HCT116 (cell line): ENCODE results near the gene SPDYE3. TPM values are rescaled to one million over a fixed set of nuclear protein-coding genes. Genes with fewer than 3 reads are reported as not detected.

Source experiments
- ATAC-seq: fragments of 200-7000 bp; cut with Tn5 transposase; 2 replicates; pipeline ENCODE4 v1.9.1; 2020; ENCODE audit warnings: mild to moderate bottlenecking, moderate library complexity
- BruUV-seq: library from RNA; stranded (reverse); fragments of 400-500 nt; replicated peaks from 2 replicates; lab custom pipeline; 2021; lab: Mats Ljungman, UMichigan
- CTCF ChIA-PET: fragments of 300-600 bp; sonication (Branson Sonifier 250); formaldehyde crosslinking; loops from one replicate; lab custom pipeline; 2021; ENCODE audit warnings: antibody characterized with exemption; lab: Charles Lee
- POLR2A ChIA-PET: fragments of 300-600, 350-600 bp; sonication (Branson Sonifier 250); formaldehyde crosslinking; loops from one replicate; lab custom pipeline; 2021; ENCODE audit warnings: antibody characterized with exemption; lab: Charles Lee
- RAD21 ChIA-PET, 2 experiments: fragments of 300-600 bp; sonication (Branson Sonifier 250); formaldehyde crosslinking; loops; one replicate each; lab custom pipeline; 2023; ENCODE audit warnings: low total read pairs in 2 of 2; ENCODE audit not compliant: uncharacterized antibody in 2 of 2, unreplicated experiment in 2 of 2, low non-redundant PET in 1 of 2; lab: Charles Lee
- DNase-seq: peaks from one replicate; pipeline ENCODE4 v3.0.0-alpha.2; 2010; ENCODE audit warnings: low read depth, low spot score
- H2AFZ ChIP-seq: fragments of 200-600 bp; shearing (Covaris generic), sonication (generic); 2 replicates; pipeline ENCODE4 v1.6.1; 2017; ENCODE audit warnings: low read depth, mixed run types, mixed read lengths, antibody characterized with exemption, low read length; ENCODE audit not compliant: poor library complexity, severe bottlenecking
- H3K27ac ChIP-seq: 2 replicates; pipeline ENCODE4 v1.5.1; 2012; ENCODE audit warnings: low read depth, low read length
- H3K27me3 ChIP-seq: fragments of 200-600 bp; sonication (generic); 2 replicates; pipeline ENCODE4 v1.6.1; 2016; ENCODE audit warnings: mixed run types, low read length, mixed read lengths; ENCODE audit not compliant: insufficient read depth
- H3K36me3 ChIP-seq, 2 experiments: fragments of 200-500 bp in 1 of 2; fragments of 200-600 bp in 1 of 2; sonication (Bioruptor generic) in 1 of 2; sonication (generic) in 1 of 2; 2 replicates each; pipeline versions ENCODE4 v1.5.1 to v1.6.1; 2014 to 2016; ENCODE audit warnings: low read length in 2 of 2, inconsistent platforms in 1 of 2, mixed read lengths in 1 of 2, mixed run types in 1 of 2; ENCODE audit not compliant: insufficient read depth in 2 of 2, control insufficient read depth in 1 of 2
- H3K4me1 ChIP-seq, 2 experiments: fragments of 200-600 bp in 1 of 2; sonication (generic) in 1 of 2; 2 replicates each; pipeline versions ENCODE4 v1.5.1 to v1.6.1; 2012 to 2017; ENCODE audit warnings: low read length in 2 of 2, inconsistent platforms in 1 of 2, mild to moderate bottlenecking in 1 of 2, mixed read lengths in 1 of 2, mixed run types in 1 of 2, moderate library complexity in 1 of 2; ENCODE audit not compliant: insufficient read depth in 2 of 2, control insufficient read depth in 1 of 2
- H3K4me2 ChIP-seq: fragments of 200-600 bp; sonication (generic); 2 replicates; pipeline ENCODE4 v1.6.1; 2017; ENCODE audit warnings: mixed run types, low read length, mixed read lengths
- H3K4me3 ChIP-seq, 2 experiments: fragments of 200-600 bp in 1 of 2; sonication (generic) in 1 of 2; replicated peaks in 1 of 2; 2 replicates each; pipeline ENCODE4 v1.5.1; 2011 to 2016; ENCODE audit warnings: low read length in 2 of 2, control low read depth in 1 of 2, low read depth in 1 of 2, mild to moderate bottlenecking in 1 of 2, mixed read lengths in 1 of 2, mixed run types in 1 of 2
- H3K79me2 ChIP-seq: fragments of 200-600 bp; sonication (generic); 2 replicates; pipeline ENCODE4 v1.6.1; 2017; ENCODE audit warnings: mild to moderate bottlenecking, mixed run types, low read length, moderate library complexity, mixed read lengths; ENCODE audit not compliant: insufficient read depth
- H3K9ac ChIP-seq: fragments of 200-600 bp; sonication (generic); 2 replicates; pipeline ENCODE4 v1.6.1; 2016; ENCODE audit warnings: low read length, mixed read lengths
- H3K9me2 ChIP-seq: fragments of 200-600 bp; sonication (generic), shearing (Covaris generic); 2 replicates; pipeline ENCODE4 v1.6.1; 2017; ENCODE audit warnings: mixed run types, mild to moderate bottlenecking, moderate library complexity; ENCODE audit not compliant: insufficient read depth
- H3K9me3 ChIP-seq, 2 experiments: fragments of 200-500 bp in 1 of 2; fragments of 200-600 bp in 1 of 2; sonication (Bioruptor generic) in 1 of 2; sonication (generic) in 1 of 2; 2 replicates each; pipeline ENCODE4 v1.6.1; 2014 to 2017; ENCODE audit warnings: low read length in 2 of 2, mixed read lengths in 2 of 2, inconsistent platforms in 1 of 2, low read depth in 1 of 2, mild to moderate bottlenecking in 1 of 2, mixed run types in 1 of 2, moderate library complexity in 1 of 2; ENCODE audit not compliant: control insufficient read depth in 1 of 2, insufficient read depth in 1 of 2
- H4K20me1 ChIP-seq: fragments of 200-600 bp; sonication (generic), shearing (Covaris generic); 2 replicates; pipeline ENCODE4 v1.6.1; 2017; ENCODE audit warnings: mixed run types, mild to moderate bottlenecking, moderate library complexity; ENCODE audit not compliant: insufficient read depth
- ATF3 ChIP-seq: IDR thresholded peaks from 2 replicates; pipeline ENCODE4 v1.6.1; 2012
- CEBPB ChIP-seq: IDR thresholded peaks from 2 replicates; pipeline ENCODE4 v1.6.1; 2012; ENCODE audit warnings: low read depth
- ELF1 ChIP-seq: IDR thresholded peaks from 2 replicates; pipeline ENCODE4 v1.6.1; 2012; ENCODE audit warnings: low read depth, borderline replicate concordance
- FOSL1 ChIP-seq: IDR thresholded peaks from 2 replicates; pipeline ENCODE4 v1.6.1; 2012; ENCODE audit warnings: low read depth
- JUND ChIP-seq: IDR thresholded peaks from 2 replicates; pipeline ENCODE4 v1.6.1; 2012
- MAX ChIP-seq: IDR thresholded peaks from 2 replicates; pipeline ENCODE4 v1.6.1; 2012
- POLR2A ChIP-seq: IDR thresholded peaks from 2 replicates; pipeline ENCODE4 v1.7.0; 2011; ENCODE audit warnings: borderline replicate concordance; ENCODE audit not compliant: insufficient read depth, insufficient read length; ENCODE audit errors: extremely low read depth
- POLR2AphosphoS5 ChIP-seq: IDR thresholded peaks from 2 replicates; pipeline ENCODE4 v1.6.1; 2011; ENCODE audit warnings: mild to moderate bottlenecking, low read depth, low read length, moderate library complexity
- RAD21 ChIP-seq: IDR thresholded peaks from 2 replicates; pipeline ENCODE4 v1.6.1; 2012; ENCODE audit warnings: low read depth, mild to moderate bottlenecking
- SP1 ChIP-seq: IDR thresholded peaks from 2 replicates; pipeline ENCODE4 v1.6.1; 2012; ENCODE audit warnings: low read depth
- SRF ChIP-seq: IDR thresholded peaks from 2 replicates; pipeline ENCODE4 v1.6.1; 2012; ENCODE audit warnings: low read depth
- YY1 ChIP-seq: IDR thresholded peaks from 2 replicates; pipeline ENCODE4 v1.6.1; 2011; ENCODE audit warnings: low read length, low read depth, moderate library complexity, mild to moderate bottlenecking; ENCODE audit not compliant: insufficient replicate concordance; ENCODE audit errors: extremely low read depth
- ZFX ChIP-seq: fragments of 450-650 bp; IDR thresholded peaks from 2 replicates; pipeline ENCODE4 v1.6.1; 2017
- ZNF274 ChIP-seq: fragments of 200-500 bp; sonication (Bioruptor generic); IDR thresholded peaks from 2 replicates; pipeline ENCODE4 v1.6.1; 2014; ENCODE audit warnings: mild to moderate bottlenecking, low read depth, low read length, inconsistent platforms
- intact Hi-C: fragments of 100-400 bp; cut with micrococcal nuclease; formaldehyde crosslinking; loops from 2 replicates; pipeline ENCODE4 v1.10.0; 2022
- total RNA-seq: library from RNA; stranded (reverse); gene quantifications from one replicate; pipeline ENCODE4 v1.2.1, GENCODE V29; 2021; ENCODE audit not compliant: unreplicated experiment
- TF ChIP-seq, protein P1 (sequence below), 3 experiments: fragments of 200-600 bp in 1 of 3; sonication (generic) in 1 of 3; IDR thresholded peaks in 2 of 3; conservative IDR thresholded peaks in 1 of 3; 2 replicates each; pipeline ENCODE4 v1.5.1; 2012 to 2017; ENCODE audit warnings: low read depth in 2 of 3, low read length in 2 of 3, antibody characterized with exemption in 1 of 3, borderline replicate concordance in 1 of 3, control low read depth in 1 of 3, mild to moderate bottlenecking in 1 of 3, mixed read lengths in 1 of 3, mixed run types in 1 of 3, moderate library complexity in 1 of 3; ENCODE audit not compliant: insufficient read depth in 1 of 3
- TF ChIP-seq, protein P2 (sequence below): IDR thresholded peaks from 2 replicates; pipeline ENCODE4 v1.6.1; 2011; ENCODE audit warnings: mild to moderate bottlenecking, low read length, moderate library complexity; ENCODE audit not compliant: insufficient replicate concordance; ENCODE audit errors: extremely low read depth
- TF ChIP-seq, protein P3 (sequence below): IDR thresholded peaks from 2 replicates; pipeline ENCODE4 v1.6.1; 2012; ENCODE audit warnings: low read depth

The SPDYE3 gene
- total RNA-seq, 1 experiment from 2014 or later = not detected

- peaks cover 2% of the 10 kb centered on the region; the same call in 1 of the 2 replicates for H3K79me2 ChIP-seq
- intact Hi-C loops = no loop called here
- H3K4me2 ChIP-seq = no peak overlapping the region
- no peak for TF ChIP-seq SP1
- TF ChIP-seq YY1 = no peak
- no peak for TF ChIP-seq ELF1
- no peak for TF ChIP-seq SRF
- TF ChIP-seq POLR2AphosphoS5 = no peak
- no peak for TF ChIP-seq ZFX
- TF ChIP-seq, protein P1, sequence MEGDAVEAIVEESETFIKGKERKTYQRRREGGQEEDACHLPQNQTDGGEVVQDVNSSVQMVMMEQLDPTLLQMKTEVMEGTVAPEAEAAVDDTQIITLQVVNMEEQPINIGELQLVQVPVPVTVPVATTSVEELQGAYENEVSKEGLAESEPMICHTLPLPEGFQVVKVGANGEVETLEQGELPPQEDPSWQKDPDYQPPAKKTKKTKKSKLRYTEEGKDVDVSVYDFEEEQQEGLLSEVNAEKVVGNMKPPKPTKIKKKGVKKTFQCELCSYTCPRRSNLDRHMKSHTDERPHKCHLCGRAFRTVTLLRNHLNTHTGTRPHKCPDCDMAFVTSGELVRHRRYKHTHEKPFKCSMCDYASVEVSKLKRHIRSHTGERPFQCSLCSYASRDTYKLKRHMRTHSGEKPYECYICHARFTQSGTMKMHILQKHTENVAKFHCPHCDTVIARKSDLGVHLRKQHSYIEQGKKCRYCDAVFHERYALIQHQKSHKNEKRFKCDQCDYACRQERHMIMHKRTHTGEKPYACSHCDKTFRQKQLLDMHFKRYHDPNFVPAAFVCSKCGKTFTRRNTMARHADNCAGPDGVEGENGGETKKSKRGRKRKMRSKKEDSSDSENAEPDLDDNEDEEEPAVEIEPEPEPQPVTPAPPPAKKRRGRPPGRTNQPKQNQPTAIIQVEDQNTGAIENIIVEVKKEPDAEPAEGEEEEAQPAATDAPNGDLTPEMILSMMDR (IDR thresholded peaks at IDR 0.05 in 2 of 3, conservative IDR thresholded peaks at IDR 0.05 in 1 of 3; ENCODE audit: borderline replicate concordance in 1 of 3, insufficient read depth in 1 of 3, low read depth in 2 of 3, low read length in 2 of 3) = no peak
- TF ChIP-seq FOSL1 = no peak
- TF ChIP-seq MAX = no peak
- TF ChIP-seq POLR2A = no peak
- TF ChIP-seq, protein P2, sequence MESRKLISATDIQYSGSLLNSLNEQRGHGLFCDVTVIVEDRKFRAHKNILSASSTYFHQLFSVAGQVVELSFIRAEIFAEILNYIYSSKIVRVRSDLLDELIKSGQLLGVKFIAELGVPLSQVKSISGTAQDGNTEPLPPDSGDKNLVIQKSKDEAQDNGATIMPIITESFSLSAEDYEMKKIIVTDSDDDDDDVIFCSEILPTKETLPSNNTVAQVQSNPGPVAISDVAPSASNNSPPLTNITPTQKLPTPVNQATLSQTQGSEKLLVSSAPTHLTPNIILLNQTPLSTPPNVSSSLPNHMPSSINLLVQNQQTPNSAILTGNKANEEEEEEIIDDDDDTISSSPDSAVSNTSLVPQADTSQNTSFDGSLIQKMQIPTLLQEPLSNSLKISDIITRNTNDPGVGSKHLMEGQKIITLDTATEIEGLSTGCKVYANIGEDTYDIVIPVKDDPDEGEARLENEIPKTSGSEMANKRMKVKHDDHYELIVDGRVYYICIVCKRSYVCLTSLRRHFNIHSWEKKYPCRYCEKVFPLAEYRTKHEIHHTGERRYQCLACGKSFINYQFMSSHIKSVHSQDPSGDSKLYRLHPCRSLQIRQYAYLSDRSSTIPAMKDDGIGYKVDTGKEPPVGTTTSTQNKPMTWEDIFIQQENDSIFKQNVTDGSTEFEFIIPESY = no peak
- TF ChIP-seq ZNF274 = no peak
- TF ChIP-seq JUND = no peak
- no peak for TF ChIP-seq ATF3
- no peak for TF ChIP-seq CEBPB
- TF ChIP-seq RAD21 = no peak
- TF ChIP-seq, protein P3, sequence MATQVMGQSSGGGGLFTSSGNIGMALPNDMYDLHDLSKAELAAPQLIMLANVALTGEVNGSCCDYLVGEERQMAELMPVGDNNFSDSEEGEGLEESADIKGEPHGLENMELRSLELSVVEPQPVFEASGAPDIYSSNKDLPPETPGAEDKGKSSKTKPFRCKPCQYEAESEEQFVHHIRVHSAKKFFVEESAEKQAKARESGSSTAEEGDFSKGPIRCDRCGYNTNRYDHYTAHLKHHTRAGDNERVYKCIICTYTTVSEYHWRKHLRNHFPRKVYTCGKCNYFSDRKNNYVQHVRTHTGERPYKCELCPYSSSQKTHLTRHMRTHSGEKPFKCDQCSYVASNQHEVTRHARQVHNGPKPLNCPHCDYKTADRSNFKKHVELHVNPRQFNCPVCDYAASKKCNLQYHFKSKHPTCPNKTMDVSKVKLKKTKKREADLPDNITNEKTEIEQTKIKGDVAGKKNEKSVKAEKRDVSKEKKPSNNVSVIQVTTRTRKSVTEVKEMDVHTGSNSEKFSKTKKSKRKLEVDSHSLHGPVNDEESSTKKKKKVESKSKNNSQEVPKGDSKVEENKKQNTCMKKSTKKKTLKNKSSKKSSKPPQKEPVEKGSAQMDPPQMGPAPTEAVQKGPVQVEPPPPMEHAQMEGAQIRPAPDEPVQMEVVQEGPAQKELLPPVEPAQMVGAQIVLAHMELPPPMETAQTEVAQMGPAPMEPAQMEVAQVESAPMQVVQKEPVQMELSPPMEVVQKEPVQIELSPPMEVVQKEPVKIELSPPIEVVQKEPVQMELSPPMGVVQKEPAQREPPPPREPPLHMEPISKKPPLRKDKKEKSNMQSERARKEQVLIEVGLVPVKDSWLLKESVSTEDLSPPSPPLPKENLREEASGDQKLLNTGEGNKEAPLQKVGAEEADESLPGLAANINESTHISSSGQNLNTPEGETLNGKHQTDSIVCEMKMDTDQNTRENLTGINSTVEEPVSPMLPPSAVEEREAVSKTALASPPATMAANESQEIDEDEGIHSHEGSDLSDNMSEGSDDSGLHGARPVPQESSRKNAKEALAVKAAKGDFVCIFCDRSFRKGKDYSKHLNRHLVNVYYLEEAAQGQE = no peak
- POLR2A ChIA-PET = no interaction called here
- H3K9ac ChIP-seq = no peak overlapping the region
- peaks cover 40 to 69% of the 10 kb centered on the region in 2 experiments for H3K36me3 ChIP-seq
- TSS peak; percentile 1 for BruUV-seq
- ATAC-seq (no peak), DNase-seq (no peak)
- no peaks in the 10 kb centered on the region for H3K27me3 ChIP-seq
- H3K4me1 ChIP-seq = no peaks in the 10 kb centered on the region
- CTCF ChIA-PET = no interaction called here
- H3K27ac ChIP-seq = no peak overlapping the region
- H4K20me1 ChIP-seq = no peaks in the 10 kb centered on the region
- H2AFZ ChIP-seq = no peak overlapping the region
- no peak overlapping the region for H3K4me3 ChIP-seq
- no peaks in the 10 kb centered on the region for H3K9me2 ChIP-seq
- RAD21 ChIA-PET = no interaction called here
- H3K9me3 ChIP-seq = no peaks in the 10 kb centered on the region
These were observed 51.3 kb downstream of the SPDYE3 start for GRCh38 chr7:100358857-100359212.
